Epidermal melanocyte (primary cell): Measurements from ENCODE around the gene RPLP1.
"Not testable (repeated sequence)": the region's sequence is repeated elsewhere in the genome, so short reads cannot be mapped to it uniquely, and the experiment has no call there.

Experiments used
- DNase-seq: peaks from one replicate; pipeline ENCODE4 v3.0.0; 2011; ENCODE audit warnings: low spot score; ENCODE audit not compliant: insufficient read length

The RPLP1 gene

GRCh38 chr15:69436951-69437350 is 15.7 kb upstream of the RPLP1 start:
- DNase-seq = no peak

GRCh38 chr15:69439623-69440022 is 13.0 kb upstream of the RPLP1 start:
- DNase-seq = no peak

DNA sequence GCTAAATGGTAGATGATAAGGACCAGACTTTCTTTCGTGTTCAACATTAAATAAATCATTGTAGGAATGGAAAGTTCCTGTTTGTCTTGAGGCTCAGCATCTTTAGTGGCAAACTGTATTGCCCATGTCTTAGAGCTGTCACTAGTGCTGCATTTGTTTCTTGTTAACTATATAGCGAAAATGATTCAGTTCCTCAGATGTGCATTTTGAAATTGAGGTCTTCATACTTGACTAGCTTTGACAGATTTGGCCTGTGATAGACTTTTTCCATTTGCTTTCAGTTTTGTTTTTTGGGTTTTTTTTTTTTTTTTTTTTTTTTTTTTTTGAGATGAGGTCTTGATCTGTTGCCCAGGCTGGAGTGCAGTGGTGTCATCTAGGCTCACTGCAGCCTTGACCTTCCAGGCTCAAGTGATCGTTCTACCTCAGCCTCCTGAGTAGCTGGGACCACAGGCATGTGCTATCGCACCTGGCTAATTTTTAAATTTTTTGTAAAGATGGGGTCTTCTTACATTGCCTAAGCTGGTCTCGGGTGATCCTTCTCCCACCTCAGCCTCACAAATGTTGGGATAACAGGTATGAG is 9.5 kb upstream of the RPLP1 start:
- DNase-seq = no peak

- DNase-seq = no peak
Measured at GRCh38 chr15:69444686-69445085, 7.9 kb upstream of the RPLP1 start.

- no peak for DNase-seq
Measured at GRCh38 chr15:69446953-69447352, 5.7 kb upstream of the RPLP1 start.

- not testable (repeated sequence) for DNase-seq
Measured at GRCh38 chr15:69450221-69450620, 2.4 kb upstream of the RPLP1 start.

DNA sequence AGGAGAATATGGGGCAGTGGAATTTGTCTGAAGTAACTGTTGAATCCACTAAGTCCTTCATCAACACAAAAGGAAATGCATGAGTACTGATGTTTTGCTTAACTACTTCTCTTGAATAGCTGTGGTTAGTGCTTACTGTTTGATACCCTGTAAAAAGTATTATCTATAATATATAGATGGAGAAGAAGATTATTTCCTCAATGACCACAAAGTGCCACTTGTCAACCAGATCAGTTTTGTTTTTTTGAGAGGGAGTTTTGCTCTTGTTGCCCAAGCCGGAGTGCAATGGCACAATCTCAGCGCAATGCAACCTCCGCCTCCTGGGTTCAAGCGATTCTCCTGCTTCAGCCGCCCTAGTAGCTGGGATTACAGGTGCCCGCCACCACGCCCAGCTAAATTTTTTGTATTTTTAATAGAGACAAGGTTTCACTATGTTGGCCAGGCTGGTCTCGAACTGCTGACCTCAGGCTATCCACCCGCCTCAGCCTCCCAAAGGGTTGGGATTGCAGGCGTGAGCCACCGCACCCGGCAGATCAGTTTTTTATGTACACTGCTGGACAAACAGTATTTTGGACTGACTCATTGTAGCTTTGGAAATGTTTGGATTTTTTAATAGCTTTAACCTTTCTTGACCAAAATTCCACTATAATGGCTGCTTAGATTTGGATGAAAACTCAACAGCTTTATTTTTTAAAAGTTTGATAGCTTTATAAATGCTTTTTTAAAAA is 1.5 kb upstream of the RPLP1 start:
- DNase-seq = no peak

DNA sequence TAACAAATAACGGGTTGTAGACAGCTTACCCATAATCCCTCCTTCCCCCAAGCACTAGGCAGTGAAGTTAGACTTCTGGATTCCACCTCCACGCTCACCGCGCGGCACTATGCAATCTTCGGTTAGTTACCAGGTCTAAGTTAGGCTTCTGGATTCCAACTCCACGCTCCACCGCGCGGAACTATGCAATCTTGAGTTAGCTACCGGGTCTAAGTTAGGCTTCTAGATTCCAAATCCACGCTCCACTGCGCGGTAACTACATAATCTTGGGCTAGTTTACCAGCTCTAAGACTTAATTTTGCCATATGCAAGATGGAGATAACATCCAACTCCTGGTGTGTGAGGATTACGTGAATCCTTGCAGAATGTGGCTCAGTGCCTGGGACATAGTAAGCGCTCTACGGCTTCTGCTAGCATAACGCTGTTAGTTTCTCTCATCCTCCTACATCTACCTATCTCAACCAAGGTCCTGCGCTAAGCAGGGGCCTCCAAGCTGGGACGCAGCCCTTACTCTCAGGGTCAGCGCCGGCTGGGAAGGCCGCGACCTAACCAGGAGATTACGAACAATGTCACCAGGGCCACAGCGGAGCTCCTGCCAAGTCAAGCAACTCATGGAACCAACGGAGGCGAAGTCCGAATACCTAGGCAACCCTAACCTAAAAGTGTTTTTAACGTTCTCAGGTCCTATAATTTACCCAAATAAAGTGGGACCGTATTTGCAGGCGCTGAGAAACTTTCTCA is 497 bp upstream of the RPLP1 start:
- DNase-seq = no peak

- DNase-seq = no peak
Measured at GRCh38 chr15:69454953-69455352, 2.3 kb downstream of the RPLP1 start.

GRCh38 chr15:69456208-69457166 is 3.9 kb downstream of the RPLP1 start:
- DNase-seq = no peak

GRCh38 chr15:69457304-69458280 is 5.0 kb downstream of the RPLP1 start:
- DNase-seq = no peak

DNA sequence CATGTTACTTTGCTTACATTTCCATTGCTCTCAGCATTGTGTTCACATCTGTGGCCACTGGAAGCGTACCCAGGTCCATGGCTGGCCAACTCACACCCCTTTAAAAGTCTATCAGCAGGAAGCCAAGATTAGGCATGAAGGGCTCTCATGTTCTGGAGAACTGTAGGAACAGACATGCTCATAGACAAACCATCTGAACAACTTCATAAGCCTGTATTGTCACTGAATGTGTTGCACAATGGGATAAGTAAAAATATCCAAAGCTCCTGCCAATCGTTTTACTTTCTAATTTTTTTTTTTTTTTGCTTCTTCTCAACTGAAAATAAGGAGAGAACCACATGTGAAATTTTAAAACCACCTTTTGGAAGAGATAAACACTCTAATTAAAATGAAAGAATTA is 6.4 kb downstream of the RPLP1 start:
- DNase-seq = no peak

- DNase-seq = no peak
Measured at GRCh38 chr15:69460481-69460880, 7.9 kb downstream of the RPLP1 start.

- no peak for DNase-seq
Measured at GRCh38 chr15:69462030-69462492, 9.4 kb downstream of the RPLP1 start.

DNA sequence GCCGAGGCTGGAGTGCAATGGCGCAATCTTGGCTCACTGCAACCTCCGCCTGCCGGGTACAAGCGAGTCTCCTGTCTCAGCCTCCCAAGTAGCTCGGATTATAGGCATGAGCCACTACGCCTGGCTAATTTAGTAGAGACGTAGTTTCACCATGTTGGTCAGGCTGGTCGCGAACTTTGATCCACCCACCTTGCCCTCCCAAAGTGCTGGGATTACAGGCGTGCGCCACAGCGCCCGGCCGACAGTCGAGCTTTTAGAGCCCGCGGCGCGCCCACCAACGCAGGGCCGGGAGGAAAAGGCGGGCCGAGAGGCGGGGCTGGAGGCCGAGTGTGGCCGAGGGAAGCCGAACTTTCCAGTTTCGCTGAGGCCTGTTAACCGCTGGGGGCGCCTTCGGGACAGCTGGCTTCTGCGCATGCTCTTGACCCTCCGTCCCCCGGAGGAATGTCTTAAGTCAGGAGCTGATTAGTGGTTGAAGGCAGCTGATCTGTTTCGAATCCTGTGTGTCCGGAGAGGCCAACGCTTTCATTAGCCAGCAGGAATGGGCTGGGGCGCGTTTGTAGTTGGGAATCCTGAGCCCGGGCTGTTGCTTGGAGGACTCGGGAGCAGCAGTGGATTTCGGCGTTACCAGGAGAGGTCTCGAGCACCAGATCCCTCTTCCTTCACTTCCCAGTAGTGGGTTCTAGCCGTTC is 10.0 kb downstream of the RPLP1 start:
- DNase-seq = peak; percentile 99

DNA sequence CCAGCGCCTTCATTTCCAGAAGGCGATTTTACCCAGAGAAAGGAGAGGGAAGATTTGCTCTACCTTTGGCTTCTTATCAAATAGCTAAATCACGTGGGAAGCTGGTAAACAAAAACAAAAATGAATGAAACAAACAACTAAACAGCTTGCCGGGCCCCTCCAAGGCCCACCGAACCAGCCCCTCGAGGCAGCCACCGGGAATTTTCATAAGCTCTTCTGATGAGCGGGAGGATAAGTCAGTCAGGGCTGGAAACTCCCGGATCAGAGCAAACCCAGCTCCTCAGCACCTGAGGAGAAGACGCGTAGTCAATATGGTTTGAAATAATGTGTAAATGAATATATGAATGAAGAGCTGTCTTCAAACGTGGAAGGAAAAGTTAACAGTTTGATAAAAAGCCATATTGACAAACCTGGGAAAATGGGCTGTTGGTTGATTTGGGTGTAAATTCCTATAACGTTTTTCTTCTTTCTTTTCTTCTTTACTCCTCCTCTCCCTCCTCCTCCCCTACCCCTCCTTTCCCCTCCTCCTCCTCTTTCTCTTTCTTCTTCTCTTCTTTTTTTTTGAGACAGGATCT is 10.7 kb downstream of the RPLP1 start:
- DNase-seq = no peak

DNA sequence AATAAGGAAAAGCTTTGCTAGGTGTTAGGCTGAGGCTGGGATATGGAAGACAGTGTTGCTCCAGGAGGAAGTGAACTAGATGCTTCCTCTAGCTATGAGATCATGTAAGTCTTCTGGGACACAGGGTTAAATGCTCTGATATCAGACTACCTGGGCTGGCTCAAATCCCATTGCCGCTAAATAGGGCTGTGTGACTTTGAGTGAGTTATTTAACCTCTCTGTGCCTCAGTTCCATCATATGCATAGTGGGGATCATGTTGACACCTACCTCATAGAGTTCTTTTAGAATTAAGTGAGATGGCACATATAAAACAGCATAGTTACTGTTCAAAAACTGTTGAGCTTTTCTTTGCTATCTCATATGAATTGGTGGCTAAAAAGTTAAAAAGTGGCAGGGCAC is 12.6 kb downstream of the RPLP1 start:
- DNase-seq = no peak

DNA sequence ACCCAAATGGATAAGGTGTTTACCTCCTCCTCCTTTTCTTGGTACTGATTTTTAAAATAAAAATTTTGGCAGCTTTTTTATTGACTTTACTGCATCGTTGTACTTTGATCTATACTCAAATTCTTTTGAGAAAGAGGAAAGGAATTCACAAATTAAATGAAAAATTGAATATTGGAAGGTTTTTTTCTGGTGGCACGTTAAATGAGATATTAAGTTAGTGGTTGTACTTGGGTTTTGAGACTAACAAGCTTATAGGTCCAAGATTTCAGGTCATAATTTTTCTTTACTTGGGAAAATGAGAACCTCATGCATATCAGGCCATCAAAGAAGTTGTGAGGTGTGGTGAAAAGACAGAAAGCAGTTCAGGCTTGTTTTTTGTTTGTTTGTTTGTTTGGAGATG is 14.1 kb downstream of the RPLP1 start:
- DNase-seq = no peak

DNA sequence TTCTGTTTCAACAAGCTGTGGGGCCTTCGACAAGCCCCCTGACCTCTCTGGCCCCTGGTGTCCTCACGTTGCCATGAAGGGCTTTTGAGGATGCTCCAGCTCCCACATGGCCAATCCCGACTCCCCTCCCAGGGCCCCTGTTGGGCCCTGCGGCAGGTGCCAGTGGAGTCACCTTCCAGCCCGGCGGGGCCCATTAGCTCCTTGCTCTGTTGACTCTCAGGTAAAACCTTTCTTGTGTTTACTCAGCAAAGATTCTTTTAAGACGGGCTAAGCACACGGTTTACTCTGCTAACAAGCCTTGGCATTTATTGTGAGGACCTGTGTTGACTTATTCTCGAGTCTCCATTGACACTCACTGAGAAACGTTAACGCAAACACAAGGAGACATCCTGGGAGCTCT is 15.0 kb downstream of the RPLP1 start:
- no peak for DNase-seq
